ENCODE results near the gene PAPLN. TPM values are rescaled to one million over a fixed set of nuclear protein-coding genes. Genes with fewer than 3 reads are reported as not detected.

Gene PAPLN
- total RNA-seq, 4 donors from 2014 or later = 3.0 to 15.7 (median 11.0) TPM

DNA sequence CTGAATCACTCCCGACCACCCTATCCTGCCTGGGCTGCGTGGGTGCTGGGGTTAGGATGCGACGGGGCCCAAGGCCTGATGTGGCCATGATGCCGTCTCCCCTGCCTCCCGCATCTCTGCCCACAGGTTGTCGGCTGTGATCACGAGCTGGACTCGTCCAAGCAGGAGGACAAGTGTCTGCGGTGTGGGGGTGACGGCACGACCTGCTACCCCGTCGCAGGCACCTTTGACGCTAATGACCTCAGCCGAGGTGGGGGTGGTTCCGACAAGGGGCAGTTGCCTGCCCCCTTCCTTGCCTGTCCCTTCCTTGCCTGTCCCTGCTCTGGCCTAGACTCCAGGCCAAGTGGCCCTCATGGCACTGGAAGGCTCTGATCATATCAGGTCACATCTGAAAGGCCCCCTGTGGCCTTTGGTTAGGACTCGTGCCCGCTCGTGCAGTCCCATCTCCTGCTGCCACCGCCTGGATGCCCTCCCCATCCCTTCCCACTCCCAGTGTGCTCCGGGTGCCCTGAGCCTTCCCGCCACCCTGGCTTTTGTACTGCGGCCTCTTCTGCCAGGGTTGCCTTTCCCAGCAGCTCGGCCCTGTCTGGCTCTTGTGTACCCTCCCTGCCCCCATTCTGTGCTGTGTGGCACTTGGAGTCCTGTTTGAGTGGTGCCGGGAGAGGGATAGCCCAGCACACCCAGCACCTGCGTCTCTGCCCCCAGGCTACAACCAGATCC is 13.6 kb downstream of the PAPLN start:
- H3K4me3 ChIP-seq = no peak overlapping the region
- 95% methylated on average over 27 of the region's 27 CpGs; no CpG with 5 or more reads in 1 of the 2 donors for WGBS, 2 donors (ENCODE audit: low coverage in 1 of 2)

DNA sequence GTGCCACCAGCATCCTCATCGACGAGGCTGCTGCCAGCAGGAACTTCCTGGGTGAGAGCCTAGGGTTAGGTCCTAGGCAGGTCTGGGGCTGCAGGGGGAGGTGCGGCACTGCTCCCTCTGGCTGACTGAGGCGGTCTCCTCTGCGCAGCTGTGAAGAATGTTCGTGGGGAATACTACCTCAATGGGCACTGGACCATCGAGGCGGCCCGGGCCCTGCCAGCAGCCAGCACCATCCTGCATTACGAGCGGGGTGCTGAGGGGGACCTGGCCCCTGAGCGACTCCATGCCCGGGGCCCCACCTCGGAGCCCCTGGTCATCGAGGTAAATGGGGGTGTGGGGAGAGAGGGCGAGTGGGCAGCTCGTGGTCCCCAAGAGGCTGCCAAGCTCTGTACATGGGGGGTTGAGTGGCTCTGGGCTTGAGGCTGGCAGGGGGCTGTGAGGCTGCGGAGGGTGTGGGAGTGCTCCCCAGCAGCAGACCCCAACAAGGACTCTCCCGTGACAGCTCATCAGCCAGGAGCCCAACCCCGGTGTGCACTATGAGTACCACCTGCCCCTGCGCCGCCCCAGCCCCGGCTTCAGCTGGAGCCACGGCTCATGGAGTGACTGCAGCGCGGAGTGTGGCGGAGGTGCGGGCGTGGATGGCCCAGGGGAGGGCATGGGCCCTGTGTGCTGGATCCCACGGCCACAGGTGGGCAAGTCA is 14.4 kb downstream of the PAPLN start:
- Histone ChIP-seq H3K4me3 (no peak overlapping the region), H3K36me3 (no peaks in the 10 kb centered on the region)
- 80 to 88% methylated on average over 1 to 27 of the region's 30 CpGs for WGBS, 2 donors (ENCODE audit: low coverage in 1 of 2)

More for the DNA sequence above, 13.6 kb downstream of the PAPLN start:
- DNase-seq = no peak
- intact Hi-C loops (cut with DNase I; ENCODE audit: low total_unique reads) (no loop called here), in situ Hi-C loops (cut with MboI; ENCODE audit: low pct_ligation_motif_present in 1 of 4, low pct_unique_long_range_greater_than_20kb in 1 of 4, low sequenced_read_pairs in 3 of 4) (no loop called here)
- no peaks in the 10 kb centered on the region for H3K9me3 ChIP-seq
- peaks cover 0 to 2% (median 0%) of the 10 kb centered on the region in 4 donors for H3K4me1 ChIP-seq
- TF ChIP-seq POLR2A (IDR thresholded peaks at IDR 0.05) (no peak), CTCF (IDR thresholded peaks at IDR 0.05) (no peak), EP300 (IDR thresholded peaks at IDR 0.05; ENCODE audit: low read depth) (no peak)
- H3K27me3 ChIP-seq = no peaks in the 10 kb centered on the region
- H3K27ac ChIP-seq = no peak overlapping the region
- H3K36me3 ChIP-seq = no peaks in the 10 kb centered on the region

GRCh38 chr14:73252491-73253322 is 15.4 kb downstream of the PAPLN start:
- intact Hi-C loops (cut with DNase I; ENCODE audit: low total_unique reads) (no loop called here), in situ Hi-C loops (cut with MboI; ENCODE audit: low pct_ligation_motif_present in 1 of 4, low pct_unique_long_range_greater_than_20kb in 1 of 4, low sequenced_read_pairs in 3 of 4) (no loop called here)
- WGBS, 2 donors (ENCODE audit: low coverage in 1 of 2) = 40 to 91% methylated on average over 1 to 29 of the region's 29 CpGs
- no peaks in the 10 kb centered on the region for H3K9me3 ChIP-seq
- DNase-seq = no peak
- H3K4me3 ChIP-seq = no peak overlapping the region
- no peaks in the 10 kb centered on the region for H3K36me3 ChIP-seq
- H3K27ac ChIP-seq = no peak overlapping the region
- no peaks in the 10 kb centered on the region for H3K27me3 ChIP-seq
- H3K4me1 ChIP-seq = no peaks in the 10 kb centered on the region
- TF ChIP-seq POLR2A (IDR thresholded peaks at IDR 0.05) (no peak), CTCF (IDR thresholded peaks at IDR 0.05) (no peak), POLR2AphosphoS5 (IDR thresholded peaks at IDR 0.05) (no peak), EP300 (IDR thresholded peaks at IDR 0.05; ENCODE audit: low read depth) (no peak)

More for the DNA sequence above, 14.4 kb downstream of the PAPLN start:
- Histone ChIP-seq H3K27me3 (no peaks in the 10 kb centered on the region), H3K9me3 (no peaks in the 10 kb centered on the region), H3K27ac (no peak overlapping the region), H3K4me1 (no peaks in the 10 kb centered on the region)
- TF ChIP-seq POLR2A (IDR thresholded peaks at IDR 0.05) (no peak), POLR2AphosphoS5 (IDR thresholded peaks at IDR 0.05) (no peak), CTCF (IDR thresholded peaks at IDR 0.05) (no peak)
- DNase-seq = no peak
- intact Hi-C loops (cut with DNase I; ENCODE audit: low total_unique reads) (no loop called here), in situ Hi-C loops (cut with MboI; ENCODE audit: low pct_ligation_motif_present in 1 of 4, low pct_unique_long_range_greater_than_20kb in 1 of 4, low sequenced_read_pairs in 3 of 4) (no loop called here)

DNA sequence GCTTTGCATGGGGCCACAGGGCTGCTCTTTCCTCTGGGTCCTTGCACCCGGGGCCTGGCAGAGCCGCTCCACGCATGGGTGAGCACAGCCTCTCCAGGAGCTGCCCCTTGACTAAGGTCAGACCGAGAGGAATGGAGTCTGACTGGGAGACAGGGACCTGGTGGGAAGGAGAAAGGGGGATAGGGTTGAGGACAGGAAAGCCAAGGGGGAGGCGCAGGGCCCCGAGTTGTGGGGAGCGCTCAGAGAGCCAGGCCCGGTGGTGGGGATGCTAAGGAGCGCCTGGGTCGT is 16.0 kb downstream of the PAPLN start:
- Histone ChIP-seq H3K36me3 (no peaks in the 10 kb centered on the region), H3K4me1 (no peaks in the 10 kb centered on the region), H3K9me3 (no peaks in the 10 kb centered on the region), H3K27me3 (no peaks in the 10 kb centered on the region), H3K4me3 (no peak overlapping the region), H3K27ac (no peak overlapping the region)
- DNase-seq = no peak
- 91% methylated on average over 10 of the region's 10 CpGs; no CpG with 5 or more reads in 1 of the 2 donors for WGBS, 2 donors (ENCODE audit: low coverage in 1 of 2)
- in situ Hi-C loops (cut with MboI; ENCODE audit: low pct_ligation_motif_present in 1 of 4, low pct_unique_long_range_greater_than_20kb in 1 of 4, low sequenced_read_pairs in 3 of 4) = no loop called here
- intact Hi-C loops (cut with DNase I; ENCODE audit: low total_unique reads) = no loop called here
- TF ChIP-seq POLR2AphosphoS5 (IDR thresholded peaks at IDR 0.05) (no peak), EP300 (IDR thresholded peaks at IDR 0.05; ENCODE audit: low read depth) (no peak), POLR2A (IDR thresholded peaks at IDR 0.05) (no peak), CTCF (IDR thresholded peaks at IDR 0.05) (no peak)
